B cell (primary cell): Measurements from ENCODE around the gene APRT. TPM values are rescaled to one million over a fixed set of nuclear protein-coding genes. Genes with fewer than 3 reads are reported as not detected.

ENCODE experiments used
- ATAC-seq: fragments of 200-7000 bp; cut with Tn5 transposase; one replicate; pipeline ENCODE4 v1.10.0; 2021; ENCODE audit warnings: low read depth, mild to moderate bottlenecking, moderate number of reproducible peaks, moderate library complexity
- CTCF ChIA-PET: fragments of 350-600 bp; sonication (Branson Sonifier 250); formaldehyde crosslinking; loops from one replicate; lab custom pipeline; 2021; ENCODE audit warnings: antibody characterized with exemption, inconsistent platforms; lab: Charles Lee
- POLR2A ChIA-PET: fragments of 350-600 bp; sonication (Branson Sonifier 250); formaldehyde crosslinking; loops from one replicate; lab custom pipeline; 2021; ENCODE audit warnings: antibody characterized with exemption; lab: Charles Lee
- DNase-seq: peaks from one replicate; pipeline ENCODE4 v3.0.0; 2013
- H2AFZ ChIP-seq: 2 replicates; pipeline ENCODE4 v1.6.1; 2012; ENCODE audit warnings: mild to moderate bottlenecking, low read depth, low read length; ENCODE audit not compliant: insufficient read depth, poor library complexity, severe bottlenecking
- H3K27ac ChIP-seq, 2 donors: 1 replicate in 1 of 2; 2 replicates in 1 of 2; pipeline ENCODE4 v1.5.1; 2012 to 2013; ENCODE audit warnings: low read length in 2 of 2, mild to moderate bottlenecking in 2 of 2, moderate library complexity in 1 of 2
- H3K27me3 ChIP-seq, 4 experiments: fragments of 200-600 bp in 1 of 4; sonication (generic) in 1 of 4; replicated peaks in 1 of 4; 1 replicate in 2 of 4; 2 replicates in 2 of 4; pipeline versions ENCODE4 v1.6.1 to v1.7.0; 2013 to 2016; ENCODE audit warnings: low read length in 3 of 4, mild to moderate bottlenecking in 2 of 4, mixed read lengths in 1 of 4, moderate library complexity in 1 of 4; ENCODE audit not compliant: insufficient read depth in 4 of 4, control insufficient read depth in 3 of 4; ENCODE audit errors: control extremely low read depth in 1 of 4
- H3K36me3 ChIP-seq, 2 experiments: replicated peaks in 1 of 2; 1 replicate in 1 of 2; 2 replicates in 1 of 2; pipeline versions ENCODE4 v1.6.1 to v1.7.1; 2013; ENCODE audit warnings: low read length in 1 of 2; ENCODE audit not compliant: insufficient read depth in 2 of 2, control insufficient read depth in 1 of 2; ENCODE audit errors: control extremely low read depth in 1 of 2, extremely low read depth in 1 of 2
- H3K4me1 ChIP-seq, 2 donors: fragments of 200-600 bp in 1 of 2; sonication (generic) in 1 of 2; 1 replicate in 1 of 2; 2 replicates in 1 of 2; pipeline versions ENCODE4 v1.5.1 to v1.6.1; 2013 to 2017; ENCODE audit warnings: low read length in 2 of 2; ENCODE audit not compliant: control insufficient read depth in 2 of 2, insufficient read depth in 2 of 2
- H3K4me2 ChIP-seq: replicated peaks from 2 replicates; pipeline ENCODE3; 2012; ENCODE audit warnings: mild to moderate bottlenecking, low read depth, low read length; ENCODE audit not compliant: poor library complexity, severe bottlenecking
- H3K4me3 ChIP-seq, 5 experiments: fragments of 200-600 bp in 1 of 5; sonication (generic) in 1 of 5; 1 replicate in 3 of 5; 2 replicates in 2 of 5; pipeline versions ENCODE4 v1.5.1 to v1.7.0; 2011 to 2016; ENCODE audit warnings: low read length in 4 of 5, mild to moderate bottlenecking in 4 of 5, low read depth in 2 of 5, control low read depth in 1 of 5, moderate library complexity in 1 of 5; ENCODE audit not compliant: insufficient read depth in 1 of 5; ENCODE audit errors: control extremely low read depth in 1 of 5, extremely low read depth in 1 of 5
- H3K79me2 ChIP-seq: fragments of 200-600 bp; sonication (generic); one replicate; pipeline ENCODE4 v1.6.0; 2016; ENCODE audit warnings: low read length; ENCODE audit not compliant: control insufficient read depth, insufficient read depth
- H3K9ac ChIP-seq: fragments of 200-600 bp; sonication (generic); 2 replicates; pipeline ENCODE4 v1.6.1; 2017; ENCODE audit warnings: mild to moderate bottlenecking, low read length, moderate library complexity
- H3K9me3 ChIP-seq, 3 donors: one replicate each; pipeline versions ENCODE4 v1.6.1 to v1.7.1; 2013; ENCODE audit warnings: low read length in 2 of 3; ENCODE audit not compliant: control insufficient read depth in 2 of 3, insufficient read depth in 1 of 3; ENCODE audit errors: control extremely low read depth in 1 of 3
- H4K20me1 ChIP-seq: 2 replicates; pipeline ENCODE4 v1.6.0; 2012; ENCODE audit warnings: mild to moderate bottlenecking, low read length; ENCODE audit not compliant: insufficient read depth, control insufficient read depth, poor library complexity, severe bottlenecking
- H3K27ac Mint-ChIP-seq: one replicate; pipeline ENCODE4 v1.8.0; 2021; ENCODE audit warnings: mixed read lengths
- H3K27me3 Mint-ChIP-seq: one replicate; pipeline ENCODE4 v1.8.0; 2021; ENCODE audit warnings: mixed read lengths
- H3K4me1 Mint-ChIP-seq: one replicate; pipeline ENCODE4 v1.8.0; 2021; ENCODE audit warnings: mixed read lengths
- H3K4me3 Mint-ChIP-seq: one replicate; pipeline ENCODE4 v1.8.0; 2021; ENCODE audit warnings: mixed read lengths
- H3K9me3 Mint-ChIP-seq: one replicate; pipeline ENCODE4 v1.8.0; 2022; ENCODE audit warnings: mixed read lengths; ENCODE audit not compliant: insufficient read depth
- CTCF ChIP-seq: fragments of 200-600 bp; IDR thresholded peaks from one replicate; pipeline ENCODE4 v1.8.0; 2022; ENCODE audit warnings: antibody characterized with exemption, mild to moderate bottlenecking
- EZH2 ChIP-seq: IDR thresholded peaks from 2 replicates; pipeline ENCODE4 v1.6.1; 2012; ENCODE audit warnings: borderline replicate concordance, low read depth, mild to moderate bottlenecking, moderate library complexity, low read length; ENCODE audit not compliant: insufficient read depth, poor library complexity, severe bottlenecking
- WGBS: methylation state at CpG from one replicate; pipeline ENCODE4 v1.1.5; 2013; ENCODE audit warnings: missing lambda C conversion rate; ENCODE audit not compliant: insufficient coverage; 5-methylcytosine and 5-hydroxymethylcytosine counted together
- intact Hi-C: fragments of 100-400 bp; cut with micrococcal nuclease; formaldehyde crosslinking; loops from one replicate; pipeline ENCODE4 v1.10.0; 2022
- polyA plus RNA-seq: library from polyadenylated mRNA; depleted of rRNA; stranded (reverse); fragments of >200 nt; gene quantifications from 2 replicates; pipeline ENCODE4 v1.2.3, GENCODE V29; 2012
- total RNA-seq, 2 donors: library from RNA; stranded (reverse); fragments of 120-200 nt in 1 of 2; gene quantifications; 1 replicate in 1 of 2; 2 replicates in 1 of 2; pipeline versions ENCODE4 v1.2.3 to v1.2.4, GENCODE V29; 2013 to 2022

Gene APRT
- total and polyA plus RNA-seq, 2 donors (not counting 1 experiment from before 2014, with no cell fraction given): 124 to 161 TPM

GRCh38 chr16:88820385-88821025 lies 8.8 kb upstream of the APRT start:
- Mint-ChIP-seq H3K9me3 (no peaks in the 10 kb centered on the region), H3K4me3 (no peak overlapping the region), H3K27me3 (no peaks in the 10 kb centered on the region), H3K4me1 (no peaks in the 10 kb centered on the region), H3K27ac (no peak overlapping the region)
- WGBS: 93% methylated on average over 18 of the region's 20 CpGs
- intact Hi-C loops: no loop called here
- Histone ChIP-seq H3K9me3 (no peaks in the 10 kb centered on the region), H3K4me1 (peaks cover 0 to 5% of the 10 kb centered on the region in 2 donors), H2AFZ (no peak overlapping the region), H3K27me3 (no peaks in the 10 kb centered on the region), H4K20me1 (no peaks in the 10 kb centered on the region), H3K4me3 (no peak overlapping the region), H3K36me3 (peaks cover 0 to 17% of the 10 kb centered on the region in 2 experiments), H3K27ac (no peak overlapping the region), H3K4me2 (no peak overlapping the region), H3K79me2 (no peaks in the 10 kb centered on the region), H3K9ac (no peak overlapping the region)
- POLR2A ChIA-PET: interaction anchor here (0.7 kb wide), 1 partner anchor 84 kb away, joined by 3 read pairs; no protein-coding TSS in a partner anchor
- TF ChIP-seq EZH2 (no peak), CTCF (no peak)
- ATAC-seq (no peak), DNase-seq (no peak)
- CTCF ChIA-PET: no interaction called here

DNA sequence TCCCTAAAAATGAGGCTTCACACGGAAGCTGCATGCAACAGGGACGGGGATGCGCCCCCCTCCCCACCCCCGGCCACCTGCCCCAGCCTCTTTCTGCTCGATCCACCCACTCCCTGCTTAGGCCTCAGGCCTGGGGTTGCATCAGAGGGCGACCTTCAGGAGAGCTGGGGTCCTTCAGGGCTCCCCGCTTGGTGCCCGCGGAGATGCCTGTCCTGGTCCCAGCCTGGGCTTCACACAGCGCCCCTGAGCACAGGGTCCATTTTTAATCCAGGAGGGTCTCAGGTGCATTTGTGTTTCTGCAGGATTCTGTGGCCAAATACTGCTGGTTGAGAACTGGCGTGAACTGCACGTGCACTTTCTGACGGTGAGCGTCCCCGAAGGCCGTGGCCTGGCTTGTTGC lies 7.4 kb upstream of the APRT start:
- H3K4me1 ChIP-seq: peaks cover 0 to 5% of the 10 kb centered on the region in 2 donors
- no peaks in the 10 kb centered on the region for H3K4me1 Mint-ChIP-seq
- no peaks in the 10 kb centered on the region for H3K27me3 Mint-ChIP-seq
- no peak overlapping the region for H3K27ac ChIP-seq
- no peaks in the 10 kb centered on the region for H3K79me2 ChIP-seq
- no peaks in the 10 kb centered on the region for H3K27me3 ChIP-seq
- H3K9me3 Mint-ChIP-seq: no peaks in the 10 kb centered on the region
- H3K27ac Mint-ChIP-seq: no peak overlapping the region
- ChIA-PET POLR2A (no interaction called here), CTCF (interaction anchor here (0.9 kb wide), 1 partner anchor 279 kb away, joined by 3 read pairs; no protein-coding TSS in a partner anchor)
- no peak for DNase-seq
- no peak for TF ChIP-seq EZH2
- TF ChIP-seq CTCF: no peak
- intact Hi-C loops: no loop called here
- H3K4me2 ChIP-seq: no peak overlapping the region
- no peak overlapping the region for H3K4me3 Mint-ChIP-seq
- WGBS: 93% methylated on average over 11 of the region's 16 CpGs
- H3K4me3 ChIP-seq: no peak overlapping the region
- no peak for ATAC-seq
- no peaks in the 10 kb centered on the region for H4K20me1 ChIP-seq
- no peaks in the 10 kb centered on the region for H3K9me3 ChIP-seq
- no peak overlapping the region for H2AFZ ChIP-seq
- H3K36me3 ChIP-seq: peaks cover 0 to 17% of the 10 kb centered on the region in 2 experiments
- H3K9ac ChIP-seq: no peak overlapping the region
